RWPE1 (cell line): Measurements from ENCODE around the gene LRFN5.
"Not testable (repeated sequence)": the region's sequence is repeated elsewhere in the genome, so short reads cannot be mapped to it uniquely, and the experiment has no call there.

Experiments used
- CTCF ChIA-PET: fragments of 350-600 bp; sonication (Branson Sonifier 250); formaldehyde crosslinking; extraction: SDS; loops from one replicate; lab custom pipeline; 2021; lab: Yijun Ruan, JAX
- POLR2A ChIA-PET: fragments of 400-600 bp; formaldehyde crosslinking; extraction: SDS; loops from one replicate; lab custom pipeline; 2020; ENCODE audit warnings: antibody characterized with exemption; ENCODE audit not compliant: low non-redundant PET; lab: Yijun Ruan, JAX
- DNase-seq: peaks from one replicate; pipeline ENCODE4 v3.0.0; 2012; ENCODE audit warnings: low spot score
- H3K27ac ChIP-seq: fragments of 450-650 bp; 2 replicates; pipeline ENCODE4 v1.5.1; 2017
- CTCF ChIP-seq: fragments of 450-650 bp; conservative IDR thresholded peaks from 2 replicates; pipeline ENCODE4 v1.5.1; 2017; ENCODE audit warnings: low read depth, mild to moderate bottlenecking

Gene LRFN5

GRCh38 chr14:41718477-41719166 lies 111.9 kb downstream of the LRFN5 start:
- ChIA-PET CTCF (no interaction called here), POLR2A (no interaction called here)
- no peak for TF ChIP-seq CTCF
- no peak for DNase-seq
- H3K27ac ChIP-seq: no peak overlapping the region

- ChIA-PET POLR2A (no interaction called here), CTCF (no interaction called here)
- TF ChIP-seq CTCF: no peak
- DNase-seq: no peak
- H3K27ac ChIP-seq: no peak overlapping the region
Observed at GRCh38 chr14:41739203-41739602, 132.5 kb downstream of the LRFN5 start.

GRCh38 chr14:41743140-41743539 lies 136.5 kb downstream of the LRFN5 start:
- POLR2A ChIA-PET: no interaction called here
- TF ChIP-seq CTCF: no peak
- DNase-seq: no peak
- CTCF ChIA-PET: no interaction called here
- H3K27ac ChIP-seq: no peak overlapping the region

- TF ChIP-seq CTCF: no peak
- POLR2A ChIA-PET: no interaction called here
Observed at GRCh38 chr14:41749429-41749828, 142.8 kb downstream of the LRFN5 start.

GRCh38 chr14:41750575-41750974 lies 143.9 kb downstream of the LRFN5 start:
- CTCF ChIA-PET: interaction anchor here (0.6 kb wide), 2 partner anchors 764 to 1433 kb away, joined by 3 read pairs; no protein-coding TSS in a partner anchor
- POLR2A ChIA-PET, H3K27ac ChIP-seq, DNase-seq: not testable (repeated sequence)

More at GRCh38 chr14:41749429-41749828, 142.8 kb downstream of the LRFN5 start:
- CTCF ChIA-PET: no interaction called here
- no peak overlapping the region for H3K27ac ChIP-seq
- no peak for DNase-seq

- no peak for TF ChIP-seq CTCF
- ChIA-PET POLR2A (no interaction called here), CTCF (no interaction called here)
- DNase-seq: no peak
- no peak overlapping the region for H3K27ac ChIP-seq
Observed at GRCh38 chr14:41758011-41758665, 151.5 kb downstream of the LRFN5 start.

GRCh38 chr14:41761204-41761603 lies 154.5 kb downstream of the LRFN5 start:
- TF ChIP-seq CTCF: no peak
- ChIA-PET CTCF (interaction anchor here (0.5 kb wide), 1 partner anchor 809 kb away, joined by 3 read pairs; no protein-coding TSS in a partner anchor), POLR2A (no interaction called here)
- no peak overlapping the region for H3K27ac ChIP-seq
- DNase-seq: no peak
